ENCODE results near the gene IGDCC3.

IGDCC3 gene

GRCh38 chr15:65377976-65378366, at the start of gene IGDCC3:
Gene IGDCC3 (minus strand): TSS chr15:65378002. CDS start chr15:65377788, 214 bp downstream.
- no peaks in the 10 kb centered on the region for H3K9me3 ChIP-seq (ENCODE audit: control insufficient read depth, insufficient read depth, low read length)
- H3K9ac ChIP-seq (ENCODE audit: low read depth, low read length) = peak within 1 kb of the TSS; percentile 76
- peaks cover 23% of the 10 kb centered on the region for H3K4me1 ChIP-seq (ENCODE audit: insufficient read depth, low read length)
- no peaks in the 10 kb centered on the region; the same call in 1 of the 2 replicates for H3K36me3 ChIP-seq (ENCODE audit: insufficient read depth, low read length)

- no peaks in the 10 kb centered on the region for H3K9me3 ChIP-seq (ENCODE audit: control insufficient read depth, insufficient read depth, low read length)
- no peaks in the 10 kb centered on the region for H3K36me3 ChIP-seq (ENCODE audit: insufficient read depth, low read length)
- no peak overlapping the region for H3K9ac ChIP-seq (ENCODE audit: low read depth, low read length)
- peaks cover 7% of the 10 kb centered on the region for H3K4me1 ChIP-seq (ENCODE audit: insufficient read depth, low read length)
These were observed 48.5 kb upstream of the IGDCC3 start for GRCh38 chr15:65426216-65426853.

DNA sequence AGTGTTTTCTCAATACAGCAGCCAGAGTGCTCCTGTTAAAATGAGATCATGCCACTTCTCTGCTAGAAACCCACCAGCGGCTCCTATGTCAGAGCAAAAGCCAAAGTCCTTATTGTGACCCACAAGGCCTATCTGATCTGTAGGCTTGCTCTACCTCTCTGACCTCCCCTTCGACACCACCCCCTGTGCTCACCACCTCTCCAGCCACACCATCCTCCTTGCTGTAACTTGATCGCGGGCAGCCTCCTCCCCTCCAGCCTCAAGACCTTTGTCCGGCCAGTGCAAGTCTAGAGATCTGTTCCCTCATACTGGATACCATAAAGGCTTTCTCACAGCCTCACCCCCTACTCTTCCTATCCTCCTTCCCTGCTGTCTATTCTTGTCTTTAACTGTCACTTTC, 46.9 kb upstream of the IGDCC3 start:
- peaks cover 16% of the 10 kb centered on the region for H3K4me1 ChIP-seq (ENCODE audit: insufficient read depth, low read length)
- no peaks in the 10 kb centered on the region for H3K9me3 ChIP-seq (ENCODE audit: control insufficient read depth, insufficient read depth, low read length)
- no peaks in the 10 kb centered on the region for H3K36me3 ChIP-seq (ENCODE audit: insufficient read depth, low read length)
- H3K9ac ChIP-seq (ENCODE audit: low read depth, low read length) = no peak overlapping the region

DNA sequence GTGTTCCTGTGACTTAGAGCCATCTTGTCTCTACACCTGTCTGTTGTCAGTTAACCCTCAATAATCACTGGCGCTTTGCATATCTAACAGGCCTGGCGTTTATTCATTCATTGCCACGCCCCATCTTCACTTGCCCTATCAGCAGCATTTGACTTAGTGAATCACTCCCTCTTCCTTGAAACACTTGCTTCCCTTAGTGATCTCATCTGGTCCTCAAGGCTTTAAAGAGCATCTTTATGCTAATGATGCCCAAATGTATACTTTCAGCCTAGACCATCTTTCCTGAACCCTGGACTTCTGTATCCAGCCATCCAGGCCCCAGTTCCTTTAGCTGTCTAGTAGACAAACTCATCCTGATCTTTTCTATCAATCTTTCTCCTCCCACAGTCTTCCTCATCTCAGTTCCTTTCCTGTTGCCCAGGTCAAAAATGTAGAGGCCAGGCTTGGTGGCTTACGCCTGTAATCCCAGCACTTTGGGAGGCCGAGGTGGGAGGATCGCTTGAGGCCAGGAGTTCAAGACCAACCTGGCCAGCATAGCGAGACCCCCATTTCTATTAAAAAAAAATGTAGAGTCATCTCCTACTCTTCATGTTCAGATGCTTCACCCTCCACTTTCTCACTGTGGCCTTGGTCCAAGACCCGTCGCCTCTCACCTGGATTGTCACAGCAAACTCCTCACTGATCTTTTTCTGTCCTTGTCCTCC, 46.3 kb upstream of the IGDCC3 start:
- H3K36me3 ChIP-seq (ENCODE audit: insufficient read depth, low read length) = no peaks in the 10 kb centered on the region
- peaks cover 21% of the 10 kb centered on the region for H3K4me1 ChIP-seq (ENCODE audit: insufficient read depth, low read length)
- no peaks in the 10 kb centered on the region for H3K9me3 ChIP-seq (ENCODE audit: control insufficient read depth, insufficient read depth, low read length)
- no peak overlapping the region for H3K9ac ChIP-seq (ENCODE audit: low read depth, low read length)

- Histone ChIP-seq H3K9me3 (ENCODE audit: control insufficient read depth, insufficient read depth, low read length) (no peaks in the 10 kb centered on the region), H3K4me1 (ENCODE audit: insufficient read depth, low read length) (peaks cover 29% of the 10 kb centered on the region), H3K36me3 (ENCODE audit: insufficient read depth, low read length) (no peaks in the 10 kb centered on the region), H3K9ac (ENCODE audit: low read depth, low read length) (peak overlapping the region; percentile 88)
These were observed 45.6 kb upstream of the IGDCC3 start for GRCh38 chr15:65423150-65423975.

- no peaks in the 10 kb centered on the region for H3K36me3 ChIP-seq (ENCODE audit: insufficient read depth, low read length)
- H3K9me3 ChIP-seq (ENCODE audit: control insufficient read depth, insufficient read depth, low read length) = no peaks in the 10 kb centered on the region
- H3K4me1 ChIP-seq (ENCODE audit: insufficient read depth, low read length) = peaks cover 46% of the 10 kb centered on the region
- peak overlapping the region; percentile 81 for H3K9ac ChIP-seq (ENCODE audit: low read depth, low read length)
These were observed 43.8 kb upstream of the IGDCC3 start for GRCh38 chr15:65421360-65422215.

DNA sequence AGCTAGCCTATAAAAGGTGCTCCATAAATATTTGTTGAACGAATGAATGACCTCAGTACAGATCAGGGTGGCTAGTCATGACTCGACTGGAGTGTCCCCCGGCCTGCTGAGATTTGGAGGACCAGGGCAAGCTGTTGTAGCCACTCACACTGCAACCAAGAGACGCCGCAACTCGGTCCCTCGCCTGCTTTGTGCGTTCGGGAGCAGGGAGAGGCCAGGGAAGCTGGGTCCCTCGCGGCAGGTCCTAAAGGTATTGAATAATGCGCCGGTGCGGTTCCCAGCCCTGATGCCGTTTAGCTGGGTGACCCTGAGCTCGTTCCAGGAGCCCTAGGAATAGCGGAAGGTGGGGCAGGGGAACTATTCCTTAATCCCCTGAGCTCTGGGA, 43.2 kb upstream of the IGDCC3 start:
- Histone ChIP-seq H3K36me3 (ENCODE audit: insufficient read depth, low read length) (no peaks in the 10 kb centered on the region), H3K9ac (ENCODE audit: low read depth, low read length) (peak overlapping the region; percentile 46; the same call in 1 of the 2 replicates), H3K9me3 (ENCODE audit: control insufficient read depth, insufficient read depth, low read length) (no peaks in the 10 kb centered on the region), H3K4me1 (ENCODE audit: insufficient read depth, low read length) (peaks cover 49% of the 10 kb centered on the region)

DNA sequence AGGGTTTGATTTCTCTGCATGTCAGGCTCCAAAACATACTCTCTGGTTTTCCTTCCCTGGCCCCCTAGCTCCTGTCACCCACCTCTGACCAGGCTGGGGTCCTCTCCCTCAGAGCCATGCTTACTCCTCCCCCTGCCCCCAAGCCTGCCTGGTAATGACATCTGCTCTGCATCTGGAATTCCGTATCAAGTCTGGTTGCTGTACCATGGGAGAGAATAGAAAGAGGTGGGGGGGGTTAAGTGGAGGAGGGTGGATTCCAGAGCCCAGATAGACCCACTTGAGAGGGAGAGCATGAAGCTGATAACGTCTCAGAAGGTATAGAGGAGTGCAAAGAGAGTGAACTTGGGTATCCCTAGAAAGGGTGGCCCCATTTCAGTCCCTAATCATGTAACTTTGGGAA, 40.8 kb upstream of the IGDCC3 start:
- Histone ChIP-seq H3K9ac (ENCODE audit: low read depth, low read length) (no peak overlapping the region), H3K4me1 (ENCODE audit: insufficient read depth, low read length) (peaks cover 63% of the 10 kb centered on the region), H3K36me3 (ENCODE audit: insufficient read depth, low read length) (no peaks in the 10 kb centered on the region), H3K9me3 (ENCODE audit: control insufficient read depth, insufficient read depth, low read length) (no peaks in the 10 kb centered on the region)

DNA sequence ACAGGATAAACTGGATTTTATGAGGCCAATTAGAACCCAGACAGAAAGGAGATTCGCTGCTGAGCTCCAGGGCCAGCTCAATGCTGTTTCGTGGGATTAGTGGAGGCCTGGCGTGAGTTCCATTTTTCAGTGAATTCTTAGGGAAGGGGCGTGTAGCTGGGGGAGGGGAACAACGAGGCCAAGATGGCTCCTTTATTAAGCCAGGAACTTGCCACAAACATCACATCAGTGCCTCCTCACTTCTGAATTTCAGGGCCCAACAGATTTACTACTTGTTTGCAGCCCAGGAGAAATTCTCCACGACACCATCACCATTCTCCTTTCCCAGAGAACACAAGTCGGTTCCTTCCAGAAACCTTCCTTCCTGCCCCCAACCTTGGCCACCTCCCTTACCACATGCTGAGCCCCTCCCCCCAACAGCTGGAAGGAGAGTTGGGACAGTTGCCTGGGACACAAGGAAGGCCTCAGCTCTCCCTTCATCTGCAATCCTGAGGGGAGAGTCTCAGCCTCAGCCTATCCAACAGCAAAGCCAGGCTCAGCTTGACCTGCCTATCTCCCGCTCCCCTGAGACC, 39.1 kb upstream of the IGDCC3 start:
- H3K9me3 ChIP-seq (ENCODE audit: control insufficient read depth, insufficient read depth, low read length) = no peaks in the 10 kb centered on the region
- no peaks in the 10 kb centered on the region for H3K36me3 ChIP-seq (ENCODE audit: insufficient read depth, low read length)
- peaks cover 60% of the 10 kb centered on the region for H3K4me1 ChIP-seq (ENCODE audit: insufficient read depth, low read length)
- H3K9ac ChIP-seq (ENCODE audit: low read depth, low read length) = 0 out of 2 replicates have a peak overlapping the region, but pooled peaks have one; percentile 4

DNA sequence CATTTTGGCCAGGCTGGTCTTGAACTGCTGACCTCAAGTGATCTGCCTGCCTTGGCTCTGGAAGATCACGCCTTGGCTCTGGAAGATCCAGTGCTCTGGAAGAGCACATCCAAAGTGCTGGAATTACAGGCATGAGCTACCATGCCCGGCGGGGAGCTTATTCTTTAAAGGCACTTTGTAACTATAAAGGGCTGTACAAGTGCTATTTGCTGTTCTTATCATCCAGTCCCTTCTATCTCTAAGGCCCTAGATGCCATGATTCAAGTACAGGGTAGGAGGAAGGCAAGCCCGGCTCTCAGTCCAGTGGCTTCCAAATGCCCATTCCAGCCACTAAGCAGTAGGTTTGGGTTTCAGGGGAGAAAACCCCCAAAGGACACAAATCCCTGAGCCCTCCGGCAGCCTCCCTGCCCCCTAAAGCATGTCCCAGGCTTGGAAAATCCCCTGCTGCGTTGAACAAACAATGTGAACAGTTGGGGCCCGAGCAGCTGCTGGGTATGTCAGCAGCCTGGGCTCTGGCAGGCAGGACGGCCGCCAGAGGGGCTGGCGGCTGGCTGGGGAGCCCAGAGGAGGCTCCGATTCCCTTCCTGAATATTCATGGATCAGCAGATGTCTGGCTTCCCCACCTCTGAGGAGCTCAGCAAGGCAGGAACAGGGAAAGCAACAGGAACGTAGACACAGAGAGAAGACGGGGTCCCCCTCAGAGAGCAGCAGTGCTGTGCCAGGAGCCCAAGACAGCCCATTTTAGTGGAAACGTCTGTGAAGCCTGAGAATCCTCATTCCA, 37.2 kb upstream of the IGDCC3 start:
- H3K9ac ChIP-seq (ENCODE audit: low read depth, low read length) = no peak overlapping the region; the same call in 1 of the 2 replicates
- H3K9me3 ChIP-seq (ENCODE audit: control insufficient read depth, insufficient read depth, low read length) = no peaks in the 10 kb centered on the region
- peaks cover 70% of the 10 kb centered on the region for H3K4me1 ChIP-seq (ENCODE audit: insufficient read depth, low read length)
- H3K36me3 ChIP-seq (ENCODE audit: insufficient read depth, low read length) = no peaks in the 10 kb centered on the region

- Histone ChIP-seq H3K36me3 (ENCODE audit: insufficient read depth, low read length) (no peaks in the 10 kb centered on the region), H3K4me1 (ENCODE audit: insufficient read depth, low read length) (peaks cover 64% of the 10 kb centered on the region), H3K9ac (ENCODE audit: low read depth, low read length) (no peak overlapping the region), H3K9me3 (ENCODE audit: control insufficient read depth, insufficient read depth, low read length) (no peaks in the 10 kb centered on the region)
These were observed 36.0 kb upstream of the IGDCC3 start for GRCh38 chr15:65413760-65414144.

DNA sequence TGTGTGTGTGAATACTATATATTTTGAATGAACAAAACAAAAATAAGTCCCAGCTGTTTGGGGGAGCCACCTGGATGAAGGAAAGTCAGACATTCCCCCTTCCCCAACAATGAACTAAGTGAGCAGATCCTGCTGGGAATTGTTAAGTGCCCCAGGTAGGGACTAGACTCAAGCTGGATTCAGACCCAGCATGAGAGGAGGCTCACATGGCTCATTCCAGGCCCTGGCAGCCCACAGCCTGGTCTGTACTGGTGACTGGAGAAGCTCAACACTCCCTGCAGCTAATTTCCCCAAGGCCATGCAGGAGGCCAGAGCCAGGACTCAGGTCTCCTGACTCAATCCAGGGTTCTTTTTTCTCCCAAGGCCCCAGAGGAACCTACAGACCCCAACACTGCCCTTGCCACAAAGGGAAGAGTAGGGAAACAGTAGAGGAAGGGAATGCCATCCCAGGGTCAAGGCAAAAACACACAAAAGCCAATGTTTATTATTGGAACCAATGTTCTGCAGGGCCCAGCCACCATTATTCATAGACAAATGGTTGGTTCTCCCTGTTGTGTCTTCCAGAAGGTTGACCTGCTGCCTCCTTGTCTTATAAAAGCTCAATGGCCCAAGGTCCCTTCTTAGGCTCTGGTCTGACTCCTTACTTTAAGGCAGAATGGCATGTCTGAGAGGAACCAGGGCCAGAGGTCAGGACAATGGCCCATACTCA, 35.4 kb upstream of the IGDCC3 start:
- H3K9ac ChIP-seq (ENCODE audit: low read depth, low read length) = no peak overlapping the region
- H3K36me3 ChIP-seq (ENCODE audit: insufficient read depth, low read length) = no peaks in the 10 kb centered on the region
- no peaks in the 10 kb centered on the region for H3K9me3 ChIP-seq (ENCODE audit: control insufficient read depth, insufficient read depth, low read length)
- H3K4me1 ChIP-seq (ENCODE audit: insufficient read depth, low read length) = peaks cover 59% of the 10 kb centered on the region

DNA sequence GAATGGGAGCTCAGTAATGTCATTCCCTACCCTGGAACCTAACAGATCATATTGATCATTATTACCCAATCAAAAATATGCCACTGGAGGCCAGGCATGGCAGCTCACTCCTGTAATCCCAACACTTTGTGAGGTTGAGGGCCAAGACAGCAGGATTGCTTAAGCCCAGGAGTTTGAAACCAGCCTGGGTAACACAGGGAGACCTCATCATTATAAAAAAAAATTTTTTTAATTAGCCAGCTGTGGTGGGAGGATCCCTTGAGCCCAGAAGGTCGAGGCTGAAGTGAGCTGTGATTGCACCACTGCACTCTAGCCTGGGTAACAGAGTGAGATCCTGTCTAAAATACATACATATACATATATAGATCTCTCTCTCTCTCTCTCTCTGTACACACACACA, 34.8 kb upstream of the IGDCC3 start:
- Histone ChIP-seq H3K9me3 (ENCODE audit: control insufficient read depth, insufficient read depth, low read length) (no peaks in the 10 kb centered on the region), H3K4me1 (ENCODE audit: insufficient read depth, low read length) (peaks cover 52% of the 10 kb centered on the region), H3K36me3 (ENCODE audit: insufficient read depth, low read length) (no peaks in the 10 kb centered on the region), H3K9ac (ENCODE audit: low read depth, low read length) (no peak overlapping the region)

All from ES-I3 (cell line).